ENCODE measurements around the gene GABRP. TPM values are rescaled to one million over a fixed set of nuclear protein-coding genes. Genes with fewer than 3 reads are reported as not detected.
"Not testable (repeated sequence)": the region's sequence is repeated elsewhere in the genome, so short reads cannot be mapped to it uniquely, and the experiment has no call there.

GABRP gene
- total RNA-seq, 1 experiment from 2014 or later, result 1.5 TPM

DNA sequence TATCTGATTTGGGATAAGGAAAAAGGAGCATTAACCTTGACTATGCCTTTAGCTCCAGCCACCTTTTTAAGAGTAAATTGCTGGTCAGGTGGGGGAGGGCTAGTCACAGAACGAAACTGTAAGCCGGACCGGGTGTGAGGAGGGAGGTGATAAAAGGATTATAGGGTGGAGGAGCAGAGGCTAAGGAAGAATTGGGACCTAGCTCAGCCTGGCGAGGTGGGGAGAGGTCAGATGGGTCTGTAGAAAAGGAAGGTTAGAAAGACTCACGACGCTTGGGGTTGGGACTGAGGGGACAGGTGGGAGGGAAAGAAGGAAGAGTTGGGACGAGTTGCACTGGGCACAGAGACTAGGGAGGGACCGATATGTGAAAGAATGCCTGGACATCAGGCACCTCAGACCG lies 17.7 kb upstream of the GABRP start:
- not testable (repeated sequence) for H2BK5ac ChIP-seq (ENCODE audit: insufficient read length, low read length); H3K27ac Mint-ChIP-seq; H3K23ac ChIP-seq (ENCODE audit: insufficient read length, low read depth, low read length); H3K27me3 ChIP-seq (ENCODE audit: insufficient read depth, low read length); H3K23me2 ChIP-seq (ENCODE audit: insufficient read length, low read depth, low read length, poor library complexity, severe bottlenecking); H3K9me3 ChIP-seq (ENCODE audit: control insufficient read depth, low read depth, low read length); H2AK5ac ChIP-seq (ENCODE audit: insufficient read length, low read length); H3K79me1 ChIP-seq (ENCODE audit: insufficient read depth, low read depth, low read length, poor library complexity, severe bottlenecking); H3K27me3 Mint-ChIP-seq (ENCODE audit: low read depth); H2AFZ ChIP-seq (ENCODE audit: low read length); H3T11ph ChIP-seq (ENCODE audit: low read length); H4K5ac ChIP-seq (ENCODE audit: insufficient read length, low read depth, low read length); H2BK15ac ChIP-seq (ENCODE audit: low read depth, low read length); H3K4me1 Mint-ChIP-seq; H3K4ac ChIP-seq (ENCODE audit: low read depth, low read length); H3K56ac ChIP-seq (ENCODE audit: insufficient read length, low read depth, low read length); H4K91ac ChIP-seq (ENCODE audit: insufficient read length, low read depth, low read length); H3K14ac ChIP-seq (ENCODE audit: insufficient read depth, low read length); DNase-seq; H3K79me2 ChIP-seq (ENCODE audit: insufficient read depth, low read length); H3K9ac ChIP-seq (ENCODE audit: extremely low read depth, insufficient read length, low read length); H3K9me3 Mint-ChIP-seq; H3K27ac ChIP-seq (ENCODE audit: insufficient read length, low read depth, low read length); H3K4me3 Mint-ChIP-seq; H3K36me3 Mint-ChIP-seq (ENCODE audit: insufficient read depth in 1 of 3, low read depth in 3 of 3); H3K4me2 ChIP-seq (ENCODE audit: insufficient read depth, insufficient read length, low read length); H2BK20ac ChIP-seq (ENCODE audit: low read depth, low read length, poor library complexity, severe bottlenecking); H2BK12ac ChIP-seq (ENCODE audit: insufficient read length, low read depth, low read length); H3K18ac ChIP-seq (ENCODE audit: insufficient read length, low read depth, low read length); H2BK120ac ChIP-seq (ENCODE audit: low read depth, low read length, poor library complexity, severe bottlenecking); H4K20me1 ChIP-seq (ENCODE audit: control insufficient read depth, insufficient read depth, insufficient read length); H4K8ac ChIP-seq (replicated peaks; ENCODE audit: insufficient read length, low read depth, low read length)
- peaks cover 11% of the 10 kb centered on the region for H3K4me1 ChIP-seq (ENCODE audit: insufficient read depth, low read length)
- no CpG with 5 or more reads among the region's 9 CpGs for WGBS (ENCODE audit: extremely low coverage, insufficient read length, low lambda C conversion rate)
